ENCODE results near the gene PRKG1. TPM values are rescaled to one million over a fixed set of nuclear protein-coding genes. Genes with fewer than 3 reads are reported as not detected.

PRKG1 gene
- total and polyA plus RNA-seq, 4 donors, result 0.46 to 5.1 (median 1.5) TPM

- TF ChIP-seq, protein P1, sequence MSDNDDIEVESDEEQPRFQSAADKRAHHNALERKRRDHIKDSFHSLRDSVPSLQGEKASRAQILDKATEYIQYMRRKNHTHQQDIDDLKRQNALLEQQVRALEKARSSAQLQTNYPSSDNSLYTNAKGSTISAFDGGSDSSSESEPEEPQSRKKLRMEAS (IDR thresholded peaks at IDR 0.05), result no peak
- TF ChIP-seq HNF4A (conservative IDR thresholded peaks at IDR 0.05), result no peak
- TF ChIP-seq CTCF (IDR thresholded peaks at IDR 0.05; ENCODE audit: low read depth, low read length, missing input control), result no peak
- TF ChIP-seq RXRA (IDR thresholded peaks at IDR 0.05), result no peak
Observed at GRCh38 chr10:51528527-51528926, 454.2 kb downstream of the PRKG1 start (continued).

GRCh38 chr10:51530541-51530940, 456.3 kb downstream of the PRKG1 start:
- H3K9me3 ChIP-seq (ENCODE audit: control insufficient read depth in 4 of 4, low read length in 3 of 4), result no peaks in the 10 kb centered on the region
- no peak for DNase-seq (ENCODE audit: low spot score)
- no peaks in the 10 kb centered on the region for H3K27me3 ChIP-seq (ENCODE audit: control insufficient read depth in 4 of 4, insufficient read depth in 4 of 4, low read length in 3 of 4)
- no peak overlapping the region for H3K4me3 ChIP-seq (ENCODE audit: low read depth in 1 of 3, low read length in 3 of 3)
- WGBS, result 74% methylated on average over 4 of the region's 4 CpGs
- no peaks in the 10 kb centered on the region for H3K36me3 ChIP-seq (ENCODE audit: control insufficient read depth in 4 of 4, insufficient read depth in 3 of 4, low read depth in 1 of 4, low read length in 3 of 4)
- no peaks in the 10 kb centered on the region for H3K4me1 ChIP-seq (ENCODE audit: control insufficient read depth in 4 of 4, insufficient read depth in 4 of 4, low read length in 3 of 4)
- H3K9ac ChIP-seq (ENCODE audit: low read depth in 1 of 2, low read length in 2 of 2), result no peak overlapping the region
- H3K27ac ChIP-seq (ENCODE audit: low read depth in 1 of 2, low read length in 2 of 2), result no peak overlapping the region
- TF ChIP-seq TAF1 (conservative IDR thresholded peaks at IDR 0.05) (no peak), FOXA1 (IDR thresholded peaks at IDR 0.05) (no peak), NR2F2 (IDR thresholded peaks at IDR 0.05) (no peak), YY1 (IDR thresholded peaks at IDR 0.05) (no peak)
- TF ChIP-seq, protein P2, sequence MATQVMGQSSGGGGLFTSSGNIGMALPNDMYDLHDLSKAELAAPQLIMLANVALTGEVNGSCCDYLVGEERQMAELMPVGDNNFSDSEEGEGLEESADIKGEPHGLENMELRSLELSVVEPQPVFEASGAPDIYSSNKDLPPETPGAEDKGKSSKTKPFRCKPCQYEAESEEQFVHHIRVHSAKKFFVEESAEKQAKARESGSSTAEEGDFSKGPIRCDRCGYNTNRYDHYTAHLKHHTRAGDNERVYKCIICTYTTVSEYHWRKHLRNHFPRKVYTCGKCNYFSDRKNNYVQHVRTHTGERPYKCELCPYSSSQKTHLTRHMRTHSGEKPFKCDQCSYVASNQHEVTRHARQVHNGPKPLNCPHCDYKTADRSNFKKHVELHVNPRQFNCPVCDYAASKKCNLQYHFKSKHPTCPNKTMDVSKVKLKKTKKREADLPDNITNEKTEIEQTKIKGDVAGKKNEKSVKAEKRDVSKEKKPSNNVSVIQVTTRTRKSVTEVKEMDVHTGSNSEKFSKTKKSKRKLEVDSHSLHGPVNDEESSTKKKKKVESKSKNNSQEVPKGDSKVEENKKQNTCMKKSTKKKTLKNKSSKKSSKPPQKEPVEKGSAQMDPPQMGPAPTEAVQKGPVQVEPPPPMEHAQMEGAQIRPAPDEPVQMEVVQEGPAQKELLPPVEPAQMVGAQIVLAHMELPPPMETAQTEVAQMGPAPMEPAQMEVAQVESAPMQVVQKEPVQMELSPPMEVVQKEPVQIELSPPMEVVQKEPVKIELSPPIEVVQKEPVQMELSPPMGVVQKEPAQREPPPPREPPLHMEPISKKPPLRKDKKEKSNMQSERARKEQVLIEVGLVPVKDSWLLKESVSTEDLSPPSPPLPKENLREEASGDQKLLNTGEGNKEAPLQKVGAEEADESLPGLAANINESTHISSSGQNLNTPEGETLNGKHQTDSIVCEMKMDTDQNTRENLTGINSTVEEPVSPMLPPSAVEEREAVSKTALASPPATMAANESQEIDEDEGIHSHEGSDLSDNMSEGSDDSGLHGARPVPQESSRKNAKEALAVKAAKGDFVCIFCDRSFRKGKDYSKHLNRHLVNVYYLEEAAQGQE (IDR thresholded peaks at IDR 0.05), result no peak

GRCh38 chr10:51532044-51532443, 457.8 kb downstream of the PRKG1 start:
- WGBS, result 84% methylated on average over 4 of the region's 4 CpGs
- no peaks in the 10 kb centered on the region for H3K4me1 ChIP-seq (ENCODE audit: control insufficient read depth in 4 of 4, insufficient read depth in 4 of 4, low read length in 3 of 4)
- DNase-seq (ENCODE audit: low spot score), result no peak
- no peak overlapping the region for H3K27ac ChIP-seq (ENCODE audit: low read depth in 1 of 2, low read length in 2 of 2)
- no peaks in the 10 kb centered on the region for H3K9me3 ChIP-seq (ENCODE audit: control insufficient read depth in 4 of 4, low read length in 3 of 4)
- no peaks in the 10 kb centered on the region for H3K36me3 ChIP-seq (ENCODE audit: control insufficient read depth in 4 of 4, insufficient read depth in 3 of 4, low read depth in 1 of 4, low read length in 3 of 4)
- no peak overlapping the region for H3K9ac ChIP-seq (ENCODE audit: low read depth in 1 of 2, low read length in 2 of 2)
- H3K4me3 ChIP-seq (ENCODE audit: low read depth in 1 of 3, low read length in 3 of 3), result no peak overlapping the region
- H3K27me3 ChIP-seq (ENCODE audit: control insufficient read depth in 4 of 4, insufficient read depth in 4 of 4, low read length in 3 of 4), result no peaks in the 10 kb centered on the region
- TF ChIP-seq, protein P3, sequence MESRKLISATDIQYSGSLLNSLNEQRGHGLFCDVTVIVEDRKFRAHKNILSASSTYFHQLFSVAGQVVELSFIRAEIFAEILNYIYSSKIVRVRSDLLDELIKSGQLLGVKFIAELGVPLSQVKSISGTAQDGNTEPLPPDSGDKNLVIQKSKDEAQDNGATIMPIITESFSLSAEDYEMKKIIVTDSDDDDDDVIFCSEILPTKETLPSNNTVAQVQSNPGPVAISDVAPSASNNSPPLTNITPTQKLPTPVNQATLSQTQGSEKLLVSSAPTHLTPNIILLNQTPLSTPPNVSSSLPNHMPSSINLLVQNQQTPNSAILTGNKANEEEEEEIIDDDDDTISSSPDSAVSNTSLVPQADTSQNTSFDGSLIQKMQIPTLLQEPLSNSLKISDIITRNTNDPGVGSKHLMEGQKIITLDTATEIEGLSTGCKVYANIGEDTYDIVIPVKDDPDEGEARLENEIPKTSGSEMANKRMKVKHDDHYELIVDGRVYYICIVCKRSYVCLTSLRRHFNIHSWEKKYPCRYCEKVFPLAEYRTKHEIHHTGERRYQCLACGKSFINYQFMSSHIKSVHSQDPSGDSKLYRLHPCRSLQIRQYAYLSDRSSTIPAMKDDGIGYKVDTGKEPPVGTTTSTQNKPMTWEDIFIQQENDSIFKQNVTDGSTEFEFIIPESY (IDR thresholded peaks at IDR 0.05), result no peak
- TF ChIP-seq YY1 (IDR thresholded peaks at IDR 0.05) (no peak), HNF4G (IDR thresholded peaks at IDR 0.05) (no peak), JUND (IDR thresholded peaks at IDR 0.05) (no peak), FOXA1 (IDR thresholded peaks at IDR 0.05) (no peak), CTCF (IDR thresholded peaks at IDR 0.05; ENCODE audit: low read depth, low read length, missing input control) (no peak), EGR1 (IDR thresholded peaks at IDR 0.05; ENCODE audit: low read depth in 2 of 2) (no peak), NR2F2 (IDR thresholded peaks at IDR 0.05) (no peak), SP1 (IDR thresholded peaks at IDR 0.05) (no peak), GABPA (IDR thresholded peaks at IDR 0.05 in 1 of 2, conservative IDR thresholded peaks at IDR 0.05 in 1 of 2) (no peak)
- TF ChIP-seq, protein P4, sequence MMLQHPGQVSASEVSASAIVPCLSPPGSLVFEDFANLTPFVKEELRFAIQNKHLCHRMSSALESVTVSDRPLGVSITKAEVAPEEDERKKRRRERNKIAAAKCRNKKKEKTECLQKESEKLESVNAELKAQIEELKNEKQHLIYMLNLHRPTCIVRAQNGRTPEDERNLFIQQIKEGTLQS (IDR thresholded peaks at IDR 0.05), result no peak
- TF ChIP-seq, protein P1 (IDR thresholded peaks at IDR 0.05), result no peak
- TF ChIP-seq, protein P2 (IDR thresholded peaks at IDR 0.05), result no peak
